ENCODE measurements around the gene KIRREL3.

Gene KIRREL3

GRCh38 chr11:126479178-126479930 lies 521.2 kb downstream of the KIRREL3 start:
- DNase-seq: no peak

DNA sequence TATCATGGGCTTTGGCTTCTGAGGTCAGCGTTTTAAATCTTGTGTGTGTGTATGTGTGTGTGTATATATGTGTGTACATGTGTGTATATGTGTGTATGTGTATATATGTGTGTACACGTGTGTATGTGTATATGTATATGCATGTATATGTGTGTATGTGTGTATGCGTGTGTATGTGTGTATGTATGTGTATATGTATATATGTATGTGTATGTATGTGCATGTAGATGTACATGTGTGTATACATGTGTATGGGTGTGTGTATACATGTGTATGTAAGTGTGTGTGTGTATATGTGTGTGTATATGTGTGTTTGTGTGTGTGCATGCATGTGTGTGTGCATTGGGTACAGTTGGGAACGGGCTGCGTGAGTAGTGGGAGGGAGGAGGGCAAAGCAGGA lies 522.1 kb downstream of the KIRREL3 start:
- DNase-seq: no peak

- no peak for DNase-seq
These were observed 522.9 kb downstream of the KIRREL3 start for GRCh38 chr11:126477535-126478305.

GRCh38 chr11:126476977-126477376 lies 523.6 kb downstream of the KIRREL3 start:
- no peak for DNase-seq

DNA sequence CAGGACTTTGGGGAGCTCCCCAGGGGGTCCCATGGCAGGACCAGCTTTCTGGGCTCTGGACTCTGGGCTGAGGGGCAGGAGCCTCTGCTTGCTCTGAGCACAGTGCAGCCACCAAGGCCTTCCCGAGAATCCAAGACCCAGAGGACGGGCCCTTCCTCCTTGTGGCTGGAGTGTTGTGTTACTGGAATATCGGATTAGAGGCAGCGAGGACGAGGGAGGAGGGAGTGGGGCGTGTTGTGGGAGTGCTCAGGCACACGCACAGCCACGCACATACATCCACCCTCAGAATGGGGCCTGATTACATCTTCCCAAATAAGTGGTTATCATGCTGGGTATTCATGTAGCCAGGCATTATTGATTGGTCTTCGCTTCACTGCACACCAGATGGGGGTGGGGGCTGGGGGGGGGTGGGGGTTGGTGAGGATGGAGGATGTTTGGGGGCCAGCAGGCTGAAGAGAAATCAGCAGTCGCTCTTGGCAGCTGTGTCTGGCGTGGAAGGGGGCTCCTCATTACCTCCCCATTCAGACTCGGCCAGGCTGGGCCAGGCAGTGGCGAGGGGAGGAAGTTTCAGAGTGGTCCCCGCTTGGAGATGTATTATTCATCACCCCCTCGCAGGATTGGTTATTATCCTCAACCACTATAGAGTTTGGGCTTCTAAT lies 524.2 kb downstream of the KIRREL3 start:
- DNase-seq: no peak

- DNase-seq: no peak
These were observed 525.3 kb downstream of the KIRREL3 start for GRCh38 chr11:126475014-126475991.

- DNase-seq: no peak
These were observed 526.4 kb downstream of the KIRREL3 start for GRCh38 chr11:126474220-126474619.

GRCh38 chr11:126473269-126473668 lies 527.3 kb downstream of the KIRREL3 start:
- DNase-seq: no peak

- DNase-seq: no peak
These were observed 531.3 kb downstream of the KIRREL3 start for GRCh38 chr11:126469311-126469710.

DNA sequence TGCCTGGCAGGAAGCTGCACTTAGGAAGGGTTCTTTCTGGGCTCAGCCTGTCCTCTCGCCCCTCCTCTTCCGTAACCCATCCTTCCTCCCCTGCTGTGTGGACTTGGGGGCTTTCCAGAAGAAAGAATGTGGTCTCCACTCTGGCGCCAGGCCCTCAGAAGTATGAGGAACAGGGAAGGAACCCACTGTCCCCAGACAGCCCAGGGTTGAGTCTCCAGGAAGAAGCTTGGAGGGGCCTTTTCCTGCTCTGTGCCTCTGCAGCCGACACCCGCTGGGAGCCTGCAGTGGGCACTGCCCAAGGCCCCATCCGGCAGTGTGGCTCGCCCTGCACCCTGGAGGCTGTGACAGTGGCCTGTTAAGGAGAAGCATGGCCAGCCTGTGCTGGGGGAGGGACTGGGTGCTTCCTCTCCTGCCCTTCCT lies 532.5 kb downstream of the KIRREL3 start:
- no peak for DNase-seq

- DNase-seq: no peak
These were observed 533.1 kb downstream of the KIRREL3 start for GRCh38 chr11:126467471-126467870.

DNA sequence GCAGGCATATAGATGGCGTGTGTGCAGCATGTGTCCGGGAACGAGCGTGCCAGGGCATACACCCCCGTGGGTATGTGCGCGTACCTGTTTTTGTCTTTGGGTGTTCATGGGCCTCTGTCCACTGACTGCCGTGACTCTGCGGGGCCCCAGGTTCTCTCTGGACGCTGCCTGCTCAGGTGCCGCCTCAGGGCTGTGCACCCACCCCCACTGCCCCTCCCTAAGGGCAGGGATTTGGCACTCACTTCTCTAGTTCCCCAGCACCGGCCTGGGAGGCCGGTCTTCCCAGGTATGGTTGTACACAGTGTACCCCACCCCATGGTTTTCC lies 533.6 kb downstream of the KIRREL3 start:
- no peak for DNase-seq

- no peak for DNase-seq
These were observed 534.1 kb downstream of the KIRREL3 start for GRCh38 chr11:126466236-126467045.

DNA sequence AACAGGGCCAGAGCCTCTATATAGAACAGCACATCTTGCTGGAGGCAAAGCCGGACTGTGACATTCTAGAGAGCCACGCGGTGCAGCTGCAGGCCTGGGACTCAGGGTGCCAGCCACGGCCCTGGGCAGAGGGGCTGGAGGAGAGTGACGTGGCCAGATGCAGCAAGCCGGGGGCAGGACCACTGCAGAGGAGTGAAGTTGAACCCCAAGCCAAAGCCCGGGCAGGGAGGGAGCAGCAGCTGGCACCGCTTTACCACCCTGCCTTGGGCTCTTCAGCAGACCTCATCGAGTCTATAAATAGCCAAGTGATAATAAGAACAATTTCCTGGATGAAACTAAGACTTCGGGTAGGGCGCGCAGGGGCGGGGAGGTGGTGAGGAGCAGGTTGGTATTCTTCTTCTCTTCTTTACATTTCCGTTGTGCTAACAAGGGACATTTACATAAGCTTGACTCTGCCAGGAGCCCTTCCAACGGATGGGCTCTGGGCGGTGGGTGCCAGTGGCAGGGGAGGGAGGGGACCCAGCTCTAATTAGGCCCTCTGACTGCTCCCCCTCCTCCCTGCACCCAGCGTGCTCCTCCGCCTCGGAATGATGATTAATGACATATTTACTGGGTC lies 534.9 kb downstream of the KIRREL3 start:
- DNase-seq: no peak

GRCh38 chr11:126464796-126465195 lies 535.8 kb downstream of the KIRREL3 start:
- DNase-seq: no peak

DNA sequence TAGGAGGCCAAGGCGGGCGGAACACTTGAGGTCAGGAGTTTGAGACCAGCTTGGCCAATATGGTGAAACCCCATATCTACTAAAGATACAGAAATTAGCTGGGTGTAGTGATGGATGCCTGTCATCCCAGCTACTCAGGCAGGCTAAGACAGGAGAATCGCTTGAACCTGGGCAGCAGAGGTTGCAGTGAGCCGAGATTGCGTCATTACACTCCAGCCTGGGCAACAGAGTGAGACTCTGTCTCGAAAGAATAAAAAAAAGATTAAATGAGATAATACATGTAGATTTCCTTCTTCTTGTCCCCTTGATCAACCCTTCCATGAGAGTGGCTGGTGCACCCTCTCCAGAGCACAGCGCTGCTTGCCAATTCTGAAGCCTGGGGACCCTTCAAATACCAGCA lies 538.1 kb downstream of the KIRREL3 start:
- DNase-seq: no peak

DNA sequence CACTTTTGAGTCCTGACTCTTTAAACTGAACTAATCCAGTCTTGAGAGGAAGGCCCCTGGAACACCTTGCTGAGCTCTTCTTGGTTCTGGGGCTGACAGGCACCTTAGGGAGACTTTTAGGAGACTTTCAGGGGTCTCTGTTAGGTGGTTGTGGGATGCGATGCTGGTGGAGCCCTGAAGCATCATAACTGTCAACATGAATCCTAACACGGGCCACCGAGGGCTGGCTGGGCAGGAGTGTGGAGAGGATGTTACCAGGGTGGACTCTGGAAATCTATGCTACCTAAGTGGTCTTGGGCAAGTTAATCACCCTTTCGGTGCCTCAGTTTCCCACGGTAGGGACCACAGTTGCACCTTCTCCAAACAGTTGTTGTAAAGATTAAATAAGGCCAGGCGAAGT lies 538.6 kb downstream of the KIRREL3 start:
- no peak for DNase-seq

DNA sequence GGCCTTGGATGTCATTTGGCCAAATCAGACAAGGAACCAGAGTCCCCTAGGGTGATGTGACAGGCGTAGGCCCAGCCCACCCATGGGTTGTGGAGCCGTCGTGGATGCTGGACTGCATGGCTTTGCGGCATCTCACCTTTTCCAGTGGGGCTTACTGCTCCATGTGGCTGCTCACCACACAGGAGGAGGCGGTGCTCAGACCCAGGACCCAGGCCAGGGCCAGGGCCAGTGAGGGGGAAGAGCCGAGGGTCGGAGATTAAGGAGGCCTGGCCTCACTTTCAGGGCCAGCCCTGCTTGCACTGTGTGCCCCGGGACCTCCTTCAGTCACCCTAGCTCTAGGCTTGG lies 539.5 kb downstream of the KIRREL3 start:
- DNase-seq: no peak

DNA sequence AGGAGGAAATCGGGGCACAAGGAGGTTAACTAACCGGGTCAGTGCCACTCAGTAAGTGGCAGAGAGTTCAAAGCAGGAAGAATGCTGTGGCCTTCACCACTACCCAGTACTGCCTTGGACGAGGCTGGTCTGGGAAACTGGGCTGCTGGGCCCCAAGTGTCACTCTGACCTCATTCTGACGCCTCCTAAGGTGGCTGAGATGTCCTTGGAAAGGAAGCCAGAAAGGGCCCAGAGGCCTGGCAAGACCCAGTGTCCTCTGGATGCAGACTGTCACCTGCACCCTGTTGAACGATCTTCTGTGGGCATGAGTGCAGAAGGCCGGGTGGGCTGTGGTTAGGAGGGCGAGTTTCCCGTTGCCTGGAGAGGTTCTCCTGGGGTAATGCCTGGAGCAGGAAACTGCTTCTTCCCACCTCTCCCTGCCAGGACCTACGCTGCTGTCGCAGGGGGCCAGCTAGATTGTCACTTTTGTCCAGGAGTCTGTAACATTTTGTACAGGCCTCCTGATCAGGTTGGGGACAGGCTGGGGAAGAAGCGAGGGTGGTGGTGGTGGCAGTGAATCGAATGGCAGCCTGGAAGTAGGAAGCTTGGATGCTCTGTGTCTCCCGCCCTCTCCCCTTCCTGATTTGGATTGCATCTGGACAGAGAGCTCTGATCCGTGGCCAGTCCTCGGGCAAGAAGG lies 540.0 kb downstream of the KIRREL3 start:
- no peak for DNase-seq

DNA sequence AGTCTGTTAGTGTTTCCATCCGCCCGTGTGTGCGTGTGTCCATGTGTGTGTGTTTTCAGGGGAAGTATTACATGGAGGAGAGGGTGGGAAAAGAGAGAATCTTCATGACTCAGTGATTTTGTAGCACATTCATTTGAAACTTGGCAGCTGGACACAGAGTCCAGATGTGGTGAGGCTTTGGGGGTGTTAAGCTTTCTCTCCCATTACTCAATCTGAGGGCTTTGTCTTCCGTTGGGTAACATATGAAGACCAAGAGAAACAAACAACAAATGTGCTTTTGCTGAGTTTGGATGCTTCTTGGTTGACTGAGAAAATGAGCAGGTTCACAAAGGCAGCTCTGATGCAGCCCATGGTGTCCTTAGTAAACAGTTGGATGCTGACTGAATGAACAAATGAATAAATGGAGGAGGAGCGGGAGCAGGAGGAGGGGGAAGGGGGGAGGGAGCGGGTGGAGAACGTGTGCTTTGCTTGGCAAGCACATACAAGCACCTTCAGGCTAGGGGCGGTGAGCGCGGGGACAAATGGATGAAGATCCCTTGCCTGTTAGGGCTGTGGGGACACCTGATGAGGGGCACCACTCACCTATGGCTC lies 540.8 kb downstream of the KIRREL3 start:
- DNase-seq: no peak

DNA sequence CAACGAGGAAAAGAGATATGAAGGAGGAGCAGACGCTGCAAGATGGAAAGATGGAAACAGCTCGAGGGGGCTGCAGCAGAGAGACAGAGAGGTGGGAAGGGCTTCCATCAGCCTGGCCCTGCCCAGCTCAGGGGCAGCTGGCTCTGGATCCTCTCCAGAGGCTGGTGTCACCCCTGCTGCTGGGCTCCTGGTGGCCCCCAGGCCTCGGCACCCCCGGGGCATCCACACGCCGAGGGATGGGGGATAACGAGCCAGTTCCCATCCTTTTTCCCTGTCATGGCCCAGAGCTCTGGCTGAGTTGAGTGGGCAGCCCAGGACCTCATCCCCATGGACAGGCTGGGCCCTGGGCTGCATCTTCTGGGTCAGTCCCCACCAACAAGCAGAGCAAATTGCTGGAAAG lies 542.8 kb downstream of the KIRREL3 start:
- no peak for DNase-seq

Data from NCI-H1930 (cell line).